ENCODE measurements around the gene OLFM1.

Gene OLFM1

DNA sequence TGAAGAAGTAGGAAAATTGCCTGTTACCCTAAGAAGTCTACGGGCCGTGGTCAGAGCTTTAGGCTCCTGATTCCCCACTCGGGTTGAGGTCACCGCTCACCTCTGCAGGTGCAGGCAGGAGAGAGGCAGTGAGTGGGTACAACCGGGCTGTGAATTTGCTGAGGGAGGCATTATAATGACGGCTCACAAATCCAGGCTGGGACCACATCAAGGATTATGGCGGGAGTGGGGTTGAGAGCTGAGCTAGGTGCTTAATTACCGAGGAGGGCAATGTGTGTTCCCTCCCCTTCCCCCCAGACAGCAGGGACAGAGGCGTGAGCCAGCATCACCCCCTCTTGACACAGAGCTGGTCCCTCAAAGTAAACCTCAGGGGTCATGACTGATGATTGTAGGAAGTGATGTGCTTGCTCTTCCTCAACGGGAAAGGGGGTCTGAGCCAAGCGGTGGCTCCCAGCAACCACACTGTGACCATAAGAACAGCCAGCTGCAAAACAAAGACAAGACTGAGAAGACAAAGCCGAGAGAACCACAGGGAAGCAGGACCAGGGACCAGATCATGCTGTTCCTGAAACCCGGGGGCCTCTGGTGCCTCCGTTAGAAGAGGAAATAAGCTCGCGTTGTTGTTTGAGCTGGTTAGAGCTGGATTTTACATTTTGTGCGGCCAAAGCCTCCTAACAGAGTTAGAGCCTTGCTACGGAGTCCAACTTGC is 77.7 kb downstream of the OLFM1 start:
- no peak for FAIRE-seq
- DNase-seq (ENCODE audit: insufficient read length, low spot score), result no peak

GRCh38 chr9:135165756-135166519 is 78.5 kb downstream of the OLFM1 start:
- DNase-seq (ENCODE audit: insufficient read length, low spot score) (no peak), FAIRE-seq (no peak)

DNA sequence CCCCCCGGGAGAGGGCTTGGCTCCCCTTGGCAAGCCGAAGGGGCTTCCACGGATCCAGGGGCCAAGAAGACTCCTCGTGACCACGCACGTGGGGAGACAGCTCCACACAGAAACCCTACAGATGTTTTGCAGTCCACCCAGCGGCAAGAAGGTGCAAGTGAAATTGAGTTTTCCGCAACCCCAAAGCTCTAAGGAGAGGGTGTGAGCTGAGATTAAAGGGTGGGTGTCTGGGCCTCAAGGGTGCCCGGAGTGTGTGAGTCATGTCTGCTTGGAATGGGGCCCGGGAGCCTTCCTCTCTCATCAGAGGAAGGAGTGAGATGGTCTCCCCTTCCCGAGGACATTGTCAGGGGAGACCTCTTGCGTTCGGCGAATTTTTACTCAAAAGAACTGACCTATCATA is 79.1 kb downstream of the OLFM1 start:
- DNase-seq (ENCODE audit: insufficient read length, low spot score) (no peak), FAIRE-seq (no peak)

GRCh38 chr9:135167356-135167755 is 79.9 kb downstream of the OLFM1 start:
- FAIRE-seq (no peak), DNase-seq (ENCODE audit: insufficient read length, low spot score) (no peak)

- DNase-seq (ENCODE audit: insufficient read length, low spot score), result no peak
- no peak for FAIRE-seq
Observed at GRCh38 chr9:135167849-135168655, 80.6 kb downstream of the OLFM1 start.

DNA sequence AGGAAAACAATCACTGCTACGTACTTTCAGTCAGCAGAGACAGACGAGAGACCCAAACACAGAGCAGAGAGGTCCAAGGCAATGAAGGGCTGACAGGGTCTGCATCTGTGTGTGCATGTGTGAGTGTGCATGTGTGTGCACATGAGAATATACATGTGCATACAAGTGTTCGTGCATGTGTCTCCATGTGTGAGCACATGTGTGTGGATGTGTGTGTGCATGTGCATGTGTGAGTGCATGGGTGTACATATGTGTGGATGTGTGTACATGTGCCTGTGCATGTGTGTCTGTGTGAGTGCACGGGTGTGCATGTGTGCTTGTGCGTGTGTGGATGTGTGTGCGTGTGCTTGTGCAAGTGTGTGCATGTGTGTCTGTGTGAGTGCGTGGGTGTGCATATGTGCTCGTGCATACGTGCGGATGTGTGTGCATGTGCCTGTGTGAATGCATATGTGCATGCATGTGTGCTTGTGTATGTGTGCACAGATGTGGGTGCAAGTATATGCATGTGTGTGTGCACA is 82.3 kb downstream of the OLFM1 start:
- DNase-seq (ENCODE audit: insufficient read length, low spot score) (no peak), FAIRE-seq (no peak)

- DNase-seq (ENCODE audit: insufficient read length, low spot score) (no peak), FAIRE-seq (no peak)
Observed at GRCh38 chr9:135170535-135170934, 83.1 kb downstream of the OLFM1 start.

All from GM19239 (cell line).